Uterus (tissue), 2 donors: Measurements from ENCODE around the gene EFCAB13.

Experiments used
- CTCF ChIP-seq, 4 experiments: fragments of 200-600 bp in 2 of 4; fragments of 450-650 bp in 2 of 4; sonication (generic) in 2 of 4; IDR thresholded peaks; one replicate each; pipeline ENCODE4 v1.5.1; 2016 to 2019; ENCODE audit warnings: antibody characterized with exemption in 4 of 4, mild to moderate bottlenecking in 2 of 4, moderate library complexity in 1 of 4
- POLR2A ChIP-seq, 2 donors: fragments of 450-650 bp; IDR thresholded peaks; one replicate each; pipeline ENCODE4 v1.6.1; 2016; ENCODE audit warnings: antibody characterized with exemption in 2 of 2, mild to moderate bottlenecking in 1 of 2, moderate library complexity in 1 of 2

- TF ChIP-seq POLR2A (IDR thresholded peaks at IDR 0.05) (no peak), CTCF (IDR thresholded peaks at IDR 0.05) (no peak)
Observed at GRCh38 chr17:47311420-47311819, 12.3 kb upstream of the EFCAB13 start.
